K562 (cell line): Measurements from ENCODE around the gene SLPI. TPM values are rescaled to one million over a fixed set of nuclear protein-coding genes. Genes with fewer than 3 reads are reported as not detected.

Source experiments
- ATAC-seq: fragments of 200-7000 bp; cut with Tn5 transposase; 3 replicates; pipeline ENCODE4 v1.9.1; 2020; ENCODE audit warnings: moderate library complexity
- BruUV-seq: library from RNA; stranded (reverse); fragments of 400-500 nt; replicated peaks from 2 replicates; lab custom pipeline; 2021; lab: Mats Ljungman, UMichigan
- CTCF ChIA-PET: fragments of 300-600 bp; formaldehyde crosslinking; extraction: SDS; loops from one replicate; lab custom pipeline; 2021; ENCODE audit warnings: low intra/inter-chr PET ratio; lab: Yijun Ruan, JAX
- POLR2A ChIA-PET: fragments of 300-600, 350-650 bp; sonication (Branson Sonifier 250); formaldehyde crosslinking; extraction: SDS; loops from one replicate; lab custom pipeline; 2021; ENCODE audit warnings: antibody characterized with exemption, inconsistent platforms; lab: Yijun Ruan, JAX
- DNase-seq, 4 experiments: peaks; one replicate each; pipeline versions ENCODE4 v3.0.0 to v3.0.0-alpha.2; 2011 to 2018; ENCODE audit warnings: low spot score in 3 of 4, mixed read lengths in 3 of 4; ENCODE audit errors: extremely low read depth in 1 of 4
- FAIRE-seq: peaks from 2 replicates; lab custom pipeline; 2011; peaks lifted over from hg19 to GRCh38; lab: Jason Lieb, UNC
- H2AFZ ChIP-seq: 2 replicates; pipeline ENCODE4 v1.6.0; 2011; ENCODE audit warnings: low read depth, low read length, control low read depth, inconsistent platforms
- H3K27ac ChIP-seq: fragments of 200-600 bp; 3 replicates; pipeline ENCODE4 v1.8.0; 2011; ENCODE audit warnings: low read depth, mild to moderate bottlenecking, control low read depth, inconsistent platforms, low read length, moderate library complexity, mixed read lengths; ENCODE audit errors: extremely low read depth
- H3K27me3 ChIP-seq, 2 experiments: fragments of 300-600 bp in 1 of 2; 2 replicates in 1 of 2; 3 replicates in 1 of 2; pipeline versions ENCODE4 v1.6.0 to v1.8.0; 2011; ENCODE audit warnings: inconsistent platforms in 2 of 2, low read length in 2 of 2, mild to moderate bottlenecking in 1 of 2, mixed read lengths in 1 of 2, moderate library complexity in 1 of 2; ENCODE audit not compliant: control insufficient read depth in 2 of 2, insufficient read depth in 2 of 2
- H3K36me3 ChIP-seq: fragments of 300-600 bp; 3 replicates; pipeline ENCODE4 v1.8.0; 2011; ENCODE audit warnings: mild to moderate bottlenecking, low read length, inconsistent platforms; ENCODE audit not compliant: control insufficient read depth, insufficient read depth
- H3K4me1 ChIP-seq, 2 experiments: fragments of 200-600 bp in 1 of 2; replicated peaks in 1 of 2; 2 replicates in 1 of 2; 3 replicates in 1 of 2; pipeline versions ENCODE4 v1.5.1 to v1.8.0; 2011; ENCODE audit warnings: inconsistent platforms in 2 of 2, low read length in 2 of 2, mild to moderate bottlenecking in 1 of 2, mixed read lengths in 1 of 2, moderate library complexity in 1 of 2; ENCODE audit not compliant: control insufficient read depth in 2 of 2, insufficient read depth in 2 of 2
- H3K4me2 ChIP-seq: 2 replicates; pipeline ENCODE4 v1.6.1; 2011; ENCODE audit warnings: low read length, control low read depth, inconsistent platforms, mixed read lengths; ENCODE audit not compliant: insufficient read depth
- H3K4me3 ChIP-seq: fragments of 200-600 bp; sonication (generic), shearing (Covaris generic); 2 replicates; pipeline ENCODE4 v1.5.1; 2016; ENCODE audit warnings: control low read depth, inconsistent platforms
- H3K79me2 ChIP-seq: fragments of 200-600 bp; 3 replicates; pipeline ENCODE4 v1.8.0; 2011; ENCODE audit warnings: low read length, inconsistent platforms; ENCODE audit not compliant: control insufficient read depth, insufficient read depth
- H3K9ac ChIP-seq, 2 experiments: 2 replicates each; pipeline versions ENCODE4 v1.6.0 to v1.6.1; 2011; ENCODE audit warnings: low read depth in 2 of 2, low read length in 2 of 2, control low read depth in 1 of 2, inconsistent platforms in 1 of 2, mild to moderate bottlenecking in 1 of 2, mixed read lengths in 1 of 2; ENCODE audit not compliant: insufficient read depth in 1 of 2
- H3K9me1 ChIP-seq: one replicate; pipeline ENCODE4 v1.6.0; 2011; ENCODE audit warnings: inconsistent platforms, mild to moderate bottlenecking, low read length, moderate library complexity; ENCODE audit not compliant: control insufficient read depth, insufficient read depth
- H3K9me3 ChIP-seq: replicated peaks from 2 replicates; pipeline ENCODE4 v1.5.1; 2011; ENCODE audit warnings: low read depth, low read length, inconsistent platforms; ENCODE audit not compliant: control insufficient read depth, insufficient read depth
- H4K20me1 ChIP-seq: replicated peaks from 2 replicates; pipeline ENCODE4 v1.6.1; 2011; ENCODE audit warnings: low read length, inconsistent platforms, mixed read lengths; ENCODE audit not compliant: control insufficient read depth, insufficient read depth
- CC2D1A ChIP-seq: fragments of 450-650 bp; IDR thresholded peaks from 2 replicates; pipeline ENCODE4 v1.6.1; 2017; ENCODE audit warnings: mild to moderate bottlenecking
- E2F3 ChIP-seq: fragments of 250-450 bp; sonication (Bioruptor Pico); IDR thresholded peaks from 2 replicates; pipeline ENCODE4 v1.4.0; 2020; ENCODE audit warnings: mild to moderate bottlenecking
- HMBOX1 ChIP-seq: sonication (generic); IDR thresholded peaks from 2 replicates; pipeline ENCODE4 v1.6.1; 2016
- MLLT1 ChIP-seq, 2 experiments: fragments of 450-650 bp; IDR thresholded peaks; 2 replicates each; pipeline ENCODE4 v1.6.1; 2016
- NCOA6 ChIP-seq: fragments of 450-650 bp; IDR thresholded peaks from 2 replicates; pipeline ENCODE4 v1.6.1; 2017; ENCODE audit warnings: mild to moderate bottlenecking
- PCBP2 ChIP-seq: fragments of 200-400 bp; formaldehyde crosslinking; IDR thresholded peaks from 2 replicates; pipeline ENCODE4 v1.6.1; 2018; ENCODE audit warnings: low read length, low read depth, mild to moderate bottlenecking, moderate library complexity; ENCODE audit not compliant: poor library complexity, severe bottlenecking
- POLR2B ChIP-seq: fragments of 450-650 bp; IDR thresholded peaks from 2 replicates; pipeline ENCODE4 v1.6.1; 2018; ENCODE audit warnings: low read depth; ENCODE audit not compliant: partially characterized antibody
- RBM39 ChIP-seq: fragments of 200-400 bp; formaldehyde crosslinking; optimal IDR thresholded peaks from 2 replicates; pipeline ENCODE3; 2018; ENCODE audit warnings: low read depth, low read length
- ZBTB11 ChIP-seq, 3 experiments: fragments of 200-800 bp in 1 of 3; fragments of 250-450 bp in 1 of 3; fragments of 450-650 bp in 1 of 3; sonication (Bioruptor Pico) in 1 of 3; sonication (Bioruptor generic) in 1 of 3; formaldehyde crosslinking in 1 of 3; IDR thresholded peaks; 2 replicates each; pipeline versions ENCODE4 v1.6.1 to v1.8.0; 2016 to 2022; ENCODE audit warnings: mild to moderate bottlenecking in 2 of 3, missing genetic modification characterization in 2 of 3, missing compliant biosample characterization in 1 of 3, moderate library complexity in 1 of 3
- ZNF589 ChIP-seq: fragments of 200-800 bp; sonication (Bioruptor generic); IDR thresholded peaks from 2 replicates; pipeline ENCODE4 v1.6.1; 2016; ENCODE audit warnings: low read depth, missing genetic modification characterization, missing compliant biosample characterization
- WGBS: fragments of 100-300 bp; shearing (Covaris generic); methylation state at CpG from one replicate; pipeline ENCODE4 v1.1.6; 2016; ENCODE audit warnings: low coverage, mixed read lengths; ENCODE audit not compliant: insufficient coverage; ENCODE audit errors: missing lambda C conversion rate; 5-methylcytosine and 5-hydroxymethylcytosine counted together
- in situ Hi-C: fragments of 300-500 bp; cut with MboI; formaldehyde crosslinking; loops from 4 replicates; pipeline ENCODE4 v1.15.0; 2018; ENCODE audit warnings: inconsistent platforms, mixed read lengths
- intact Hi-C: fragments of 100-400 bp; cut with micrococcal nuclease; formaldehyde crosslinking; loops from 2 replicates; pipeline ENCODE4 v1.14.2; 2022
- polyA plus RNA-seq, 8 experiments: library from polyadenylated mRNA; depleted of rRNA in 4 of 8; stranded (reverse) in 5 of 8; unstranded in 3 of 8; fragments of >200 nt; fragmentation: Nextera tagmentation in 2 of 8; fragmentation: Illumina TruSeq in 1 of 8; extraction: Ambion mirVana in 2 of 8; extraction: Trizol in 1 of 8; gene quantifications; 2 replicates each; pipeline versions ENCODE4 v1.2.1 to v1.2.3, GENCODE V29; 2011 to 2014; ENCODE audit warnings: inconsistent platforms in 1 of 8, missing spikeins in 1 of 8
- total RNA-seq, 7 experiments: library from RNA; depleted of rRNA in 6 of 7; stranded (reverse); fragments of >200 nt in 6 of 7; fragmentation: Illumina TruSeq in 2 of 7; extraction: Trizol in 2 of 7; gene quantifications; 2 replicates each; pipeline versions ENCODE4 v1.2.1 to v1.2.3, GENCODE V29; 2011 to 2021; ENCODE audit warnings: low replicate concordance in 1 of 7

Gene SLPI
- total and polyA plus RNA-seq, 9 of the 15 experiments (the other 6 are each of a cell fraction or from before 2014, with no cell fraction given), result 0.78 TPM; not detected in 8

GRCh38 chr20:45268531-45268930 lies 14.2 kb upstream of the SLPI start:
- no peak for DNase-seq
- Histone ChIP-seq H3K27ac (no peak overlapping the region), H3K9me1 (no peaks in the 10 kb centered on the region), H4K20me1 (no peaks in the 10 kb centered on the region; the same call in 1 of the 2 replicates), H3K9ac (no peak overlapping the region), H3K4me2 (no peak overlapping the region), H3K4me1 (no peaks in the 10 kb centered on the region), H3K4me3 (no peak overlapping the region), H3K27me3 (peaks cover 6% of the 10 kb centered on the region in 2 experiments), H3K36me3 (no peaks in the 10 kb centered on the region), H2AFZ (no peak overlapping the region), H3K79me2 (no peaks in the 10 kb centered on the region), H3K9me3 (no peaks in the 10 kb centered on the region)
- no peak for ATAC-seq
- in situ Hi-C loops, result no loop called here
- FAIRE-seq, result no peak
- BruUV-seq, result no TSS peak
- ChIA-PET POLR2A (interaction anchor here (0.6 to 1.3 kb wide), 4 partner anchors 10 to 167 kb away, joined by 3 to 4 read pairs (median 3); no protein-coding TSS in a partner anchor), CTCF (no interaction called here)
- WGBS, result 2% methylated on average over 3 of the region's 3 CpGs
- intact Hi-C loops, result no loop called here
- TF ChIP-seq MLLT1 (IDR thresholded peaks at IDR 0.05), result no peak

GRCh38 chr20:45266977-45267376 lies 12.6 kb upstream of the SLPI start:
- ATAC-seq (no peak), DNase-seq (no peak), FAIRE-seq (no peak)
- no peaks in the 10 kb centered on the region for H3K79me2 ChIP-seq
- ChIA-PET POLR2A (no interaction called here), CTCF (no interaction called here)
- no peak overlapping the region for H3K4me3 ChIP-seq
- H3K9ac ChIP-seq, result no peak overlapping the region
- H4K20me1 ChIP-seq, result no peaks in the 10 kb centered on the region; the same call in 1 of the 2 replicates
- no peak overlapping the region for H2AFZ ChIP-seq
- no peak overlapping the region for H3K27ac ChIP-seq
- no peaks in the 10 kb centered on the region for H3K4me1 ChIP-seq
- no peaks in the 10 kb centered on the region for H3K36me3 ChIP-seq
- intact Hi-C loops, result no loop called here
- H3K4me2 ChIP-seq, result no peak overlapping the region
- H3K9me3 ChIP-seq, result no peaks in the 10 kb centered on the region
- H3K27me3 ChIP-seq, result peaks cover 6% of the 10 kb centered on the region in 2 experiments
- in situ Hi-C loops, result no loop called here
- H3K9me1 ChIP-seq, result no peaks in the 10 kb centered on the region
- no TSS peak for BruUV-seq
- TF ChIP-seq ZBTB11 (CRISPR knock-in tag; IDR thresholded peaks at IDR 0.05) (no peak), PCBP2 (no peak), POLR2B (no peak), E2F3 (no peak), CC2D1A (no peak), RBM39 (no peak), NCOA6 (no peak), HMBOX1 (no peak), ZNF589 (CRISPR knock-in tag) (no peak)
